Immature natural killer cell (primary cell): Measurements from ENCODE around the gene KIAA1549. TPM values are rescaled to one million over a fixed set of nuclear protein-coding genes. Genes with fewer than 3 reads are reported as not detected.

Experiments
- DNase-seq, 3 donors: peaks; one replicate each; pipeline ENCODE4 v3.0.0; 2022; ENCODE audit warnings: mixed read lengths in 1 of 3
- H3K27ac Mint-ChIP-seq, 6 donors: one replicate each; pipeline ENCODE4 v1.8.0; 2020; ENCODE audit warnings: mixed read lengths in 6 of 6, mild to moderate bottlenecking in 5 of 6, inconsistent platforms in 4 of 6, moderate library complexity in 3 of 6
- H3K27me3 Mint-ChIP-seq, 3 donors: one replicate each; pipeline ENCODE4 v1.8.0; 2020 to 2021; ENCODE audit warnings: low read depth in 3 of 3, mild to moderate bottlenecking in 3 of 3, mixed read lengths in 3 of 3, moderate library complexity in 3 of 3, inconsistent platforms in 1 of 3
- H3K36me3 Mint-ChIP-seq, 3 donors: one replicate each; pipeline ENCODE4 v1.8.0; 2020; ENCODE audit warnings: mixed read lengths in 3 of 3, inconsistent platforms in 2 of 3, mild to moderate bottlenecking in 2 of 3
- H3K4me1 Mint-ChIP-seq, 2 donors: one replicate each; pipeline ENCODE4 v1.8.0; 2020; ENCODE audit warnings: inconsistent platforms in 2 of 2, mild to moderate bottlenecking in 2 of 2, mixed read lengths in 2 of 2, moderate library complexity in 1 of 2
- H3K4me3 Mint-ChIP-seq, 5 donors: one replicate each; pipeline ENCODE4 v1.8.0; 2020; ENCODE audit warnings: mild to moderate bottlenecking in 5 of 5, mixed read lengths in 5 of 5, inconsistent platforms in 3 of 5, moderate library complexity in 3 of 5
- H3K9me3 Mint-ChIP-seq, 6 donors: one replicate each; pipeline ENCODE4 v1.8.0; 2020; ENCODE audit warnings: mild to moderate bottlenecking in 6 of 6, mixed read lengths in 6 of 6, inconsistent platforms in 4 of 6, moderate library complexity in 3 of 6
- polyA plus RNA-seq, 3 donors: library from polyadenylated mRNA; unstranded; fragments of 300-500 nt; fragmentation: Illumina TruSeq; gene quantifications; one replicate each; pipeline ENCODE4 v1.2.3, GENCODE V29; 2021

The KIAA1549 gene
- polyA plus RNA-seq, 3 donors from 2014 or later, result 0.04 TPM; not detected in 2

DNA sequence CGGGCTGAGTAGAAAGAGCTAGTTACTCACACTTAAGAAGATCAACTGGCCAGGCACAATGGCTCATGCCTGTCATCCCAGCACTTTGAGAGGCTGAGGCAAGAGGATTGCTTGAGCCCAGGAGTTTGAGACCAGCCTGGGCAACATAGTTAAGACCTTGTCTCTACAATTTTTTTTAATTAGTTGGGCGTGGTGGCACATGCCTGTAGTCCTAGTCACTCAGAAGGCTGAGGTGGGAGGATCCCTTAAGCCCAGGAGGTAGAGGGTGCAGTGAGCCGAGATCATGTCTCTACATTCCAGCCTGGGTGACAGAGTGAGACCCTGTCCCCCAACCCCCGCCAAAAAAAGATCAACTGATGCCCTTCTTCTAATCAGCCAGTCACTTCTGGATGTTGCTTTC lies 108.6 kb downstream of the KIAA1549 start:
- Mint-ChIP-seq H3K36me3 (peaks cover 0 to 4% (median 0%) of the 10 kb centered on the region in 3 donors), H3K27me3 (peaks cover 3 to 13% (median 4%) of the 10 kb centered on the region in 3 donors), H3K4me1 (peaks cover 12 to 15% of the 10 kb centered on the region in 2 donors), H3K9me3 (no peaks in the 10 kb centered on the region), H3K4me3 (no peak overlapping the region), H3K27ac (peak overlapping the region in 1 of 6 donors; percentile 41)
- DNase-seq, result no peak

DNA sequence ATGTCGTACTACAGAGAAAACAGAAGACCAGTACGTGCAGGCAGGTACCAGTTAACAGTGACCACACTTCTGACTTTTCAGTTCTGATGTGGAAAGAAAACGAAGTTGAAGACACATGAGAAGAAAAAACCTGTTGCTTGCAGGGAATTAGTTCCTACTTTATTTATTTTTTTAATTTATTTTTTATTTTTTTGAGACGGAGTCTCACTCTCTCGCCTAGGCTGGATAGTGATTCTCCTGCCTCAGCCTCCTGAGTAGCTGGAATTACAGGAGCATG lies 109.4 kb downstream of the KIAA1549 start:
- Mint-ChIP-seq H3K4me1 (peaks cover 12 to 15% of the 10 kb centered on the region in 2 donors), H3K27me3 (peaks cover 3 to 11% (median 4%) of the 10 kb centered on the region in 3 donors), H3K36me3 (peaks cover 0 to 4% (median 0%) of the 10 kb centered on the region in 3 donors), H3K4me3 (no peak overlapping the region), H3K9me3 (no peaks in the 10 kb centered on the region), H3K27ac (no peak overlapping the region)
- DNase-seq, result no peak

DNA sequence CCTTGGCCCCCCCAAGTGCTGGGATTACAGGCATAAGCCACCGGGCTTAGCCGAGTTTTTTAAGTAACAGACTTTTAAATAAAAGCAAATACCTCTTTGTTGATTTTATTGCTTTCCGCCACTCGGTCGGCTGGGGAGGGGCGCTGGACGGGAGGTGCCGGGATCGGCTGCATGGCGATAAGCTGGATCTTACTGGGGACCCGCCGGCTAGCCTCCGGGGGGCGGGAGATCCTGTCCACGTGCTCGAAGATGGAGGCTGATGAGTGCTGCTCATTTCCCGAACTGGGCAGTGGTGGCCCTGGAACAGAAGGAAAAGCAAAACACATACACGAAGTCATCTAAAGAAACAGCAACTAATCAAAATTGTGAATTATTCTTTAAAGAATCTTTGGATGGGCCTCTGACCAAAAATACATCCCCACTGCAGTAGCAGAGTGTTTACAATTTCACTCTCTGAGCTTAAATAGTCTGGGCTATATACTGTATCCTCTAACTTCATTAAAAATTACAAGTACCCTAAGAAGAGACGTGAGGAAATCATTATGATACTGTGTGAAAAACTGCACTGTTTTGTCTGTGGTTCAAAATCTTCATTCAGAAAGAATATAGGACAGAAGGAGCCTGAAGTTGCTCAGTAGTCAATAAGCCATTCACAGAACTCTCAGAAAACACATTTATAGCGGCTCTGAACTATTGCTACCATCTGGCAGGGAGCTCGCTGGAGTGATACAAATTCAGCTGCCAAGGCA lies 110.0 kb downstream of the KIAA1549 start:
- peaks cover 7 to 11% of the 10 kb centered on the region in 2 donors for H3K4me1 Mint-ChIP-seq
- H3K27me3 Mint-ChIP-seq, result peaks cover 3 to 13% (median 4%) of the 10 kb centered on the region in 3 donors
- no peak overlapping the region for H3K4me3 Mint-ChIP-seq
- H3K27ac Mint-ChIP-seq, result no peak overlapping the region
- peaks cover 0 to 4% (median 0%) of the 10 kb centered on the region in 3 donors for H3K36me3 Mint-ChIP-seq
- H3K9me3 Mint-ChIP-seq, result no peaks in the 10 kb centered on the region
- DNase-seq, result no peak

DNA sequence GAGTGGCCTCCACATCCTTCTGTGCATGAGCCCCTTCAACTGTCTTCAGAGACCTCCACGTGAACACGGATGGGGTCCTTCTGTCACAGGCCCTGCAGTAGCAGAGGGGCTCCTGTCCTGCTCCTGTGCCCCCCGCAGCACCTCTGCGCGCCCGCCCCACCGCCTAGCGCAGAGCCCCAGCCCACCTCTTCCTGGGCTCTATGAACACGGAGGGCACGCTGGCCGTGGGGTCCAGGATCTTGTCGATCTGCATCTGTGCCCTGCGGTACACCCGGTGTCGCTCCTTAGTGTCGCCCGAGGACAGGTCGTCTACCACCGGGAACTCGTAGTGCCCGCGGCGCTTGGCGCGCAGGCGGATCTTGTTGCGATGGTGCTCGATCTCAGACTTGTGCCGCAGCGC lies 111.8 kb downstream of the KIAA1549 start:
- Mint-ChIP-seq H3K9me3 (no peaks in the 10 kb centered on the region), H3K27ac (no peak overlapping the region), H3K27me3 (peaks cover 0 to 9% (median 4%) of the 10 kb centered on the region in 3 donors), H3K4me1 (no peaks in the 10 kb centered on the region), H3K4me3 (no peak overlapping the region), H3K36me3 (peaks cover 0 to 4% (median 0%) of the 10 kb centered on the region in 3 donors)
- no peak for DNase-seq

DNA sequence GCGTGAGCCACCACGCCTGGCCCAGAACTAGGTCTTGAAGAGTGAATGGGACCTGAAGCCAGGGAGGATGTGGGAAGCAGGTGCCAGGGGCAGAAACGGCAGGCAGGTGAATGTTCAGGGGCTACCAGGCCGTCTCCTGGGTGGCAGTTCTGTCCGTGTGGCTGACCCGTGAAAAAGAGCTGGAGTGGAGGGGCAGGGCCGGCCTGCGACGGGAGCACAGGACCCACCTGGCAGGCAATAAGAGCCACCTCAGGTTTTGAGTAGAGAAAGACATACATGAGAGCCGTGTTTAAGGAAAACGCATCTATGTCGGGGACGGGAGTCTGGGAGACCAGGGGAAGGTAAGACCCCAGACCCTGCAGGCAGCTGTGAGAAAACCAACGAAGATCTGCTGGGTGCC lies 112.5 kb downstream of the KIAA1549 start:
- Mint-ChIP-seq H3K4me1 (no peaks in the 10 kb centered on the region), H3K9me3 (no peaks in the 10 kb centered on the region), H3K4me3 (no peak overlapping the region), H3K36me3 (peaks cover 0 to 4% (median 0%) of the 10 kb centered on the region in 3 donors), H3K27me3 (peaks cover 0 to 9% (median 4%) of the 10 kb centered on the region in 3 donors), H3K27ac (no peak overlapping the region)
- DNase-seq, result no peak

DNA sequence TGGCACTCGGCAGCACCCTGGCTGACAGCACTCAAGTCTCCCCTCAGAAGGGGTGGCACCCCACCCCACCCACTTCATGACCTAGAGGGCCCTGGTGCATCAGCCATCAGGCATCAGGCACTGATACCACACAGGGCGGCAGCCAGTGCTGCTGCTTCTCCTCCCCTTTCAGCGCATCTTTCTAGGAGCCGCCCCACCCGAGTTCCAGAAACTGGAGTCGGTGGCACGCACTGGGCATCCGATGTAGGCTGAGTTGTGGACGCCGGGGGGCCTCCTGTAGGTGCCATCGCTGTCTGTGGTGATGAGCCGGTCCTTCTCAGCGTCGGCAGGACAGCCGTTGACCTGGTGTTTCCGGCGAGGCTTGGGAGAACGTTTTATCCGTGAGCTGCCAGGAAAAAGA lies 113.4 kb downstream of the KIAA1549 start:
- no peak overlapping the region for H3K4me3 Mint-ChIP-seq
- H3K9me3 Mint-ChIP-seq, result no peaks in the 10 kb centered on the region
- peaks cover 0 to 4% (median 0%) of the 10 kb centered on the region in 3 donors for H3K36me3 Mint-ChIP-seq
- peaks cover 0 to 9% (median 4%) of the 10 kb centered on the region in 3 donors for H3K27me3 Mint-ChIP-seq
- H3K4me1 Mint-ChIP-seq, result no peaks in the 10 kb centered on the region
- H3K27ac Mint-ChIP-seq, result no peak overlapping the region
- no peak for DNase-seq

DNA sequence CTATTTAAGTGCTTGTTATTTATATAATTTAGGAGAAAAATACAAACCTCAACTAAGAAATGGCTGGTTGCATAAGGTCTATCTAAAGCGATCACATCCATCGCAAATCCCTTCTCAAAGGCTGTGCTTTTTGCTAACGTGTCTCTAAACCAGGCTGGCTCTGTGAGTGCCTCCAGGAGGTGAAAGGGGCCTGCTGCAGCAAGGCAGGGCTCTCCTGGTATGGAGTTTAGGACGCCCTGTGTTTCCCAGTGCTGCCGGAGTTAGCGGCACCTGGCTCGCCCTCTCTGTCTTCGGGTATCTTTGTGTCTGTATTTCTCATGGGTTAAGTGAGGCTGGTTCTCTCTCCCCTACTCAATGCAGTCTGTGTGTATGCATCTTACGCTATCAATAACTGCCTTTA lies 114.8 kb downstream of the KIAA1549 start:
- H3K9me3 Mint-ChIP-seq, result no peaks in the 10 kb centered on the region
- no peak overlapping the region for H3K27ac Mint-ChIP-seq
- H3K4me1 Mint-ChIP-seq, result no peaks in the 10 kb centered on the region
- no peak overlapping the region for H3K4me3 Mint-ChIP-seq
- DNase-seq, result no peak
- peaks cover 0 to 6% (median 4%) of the 10 kb centered on the region in 3 donors for H3K27me3 Mint-ChIP-seq
- H3K36me3 Mint-ChIP-seq, result peaks cover 0 to 2% (median 0%) of the 10 kb centered on the region in 3 donors

DNA sequence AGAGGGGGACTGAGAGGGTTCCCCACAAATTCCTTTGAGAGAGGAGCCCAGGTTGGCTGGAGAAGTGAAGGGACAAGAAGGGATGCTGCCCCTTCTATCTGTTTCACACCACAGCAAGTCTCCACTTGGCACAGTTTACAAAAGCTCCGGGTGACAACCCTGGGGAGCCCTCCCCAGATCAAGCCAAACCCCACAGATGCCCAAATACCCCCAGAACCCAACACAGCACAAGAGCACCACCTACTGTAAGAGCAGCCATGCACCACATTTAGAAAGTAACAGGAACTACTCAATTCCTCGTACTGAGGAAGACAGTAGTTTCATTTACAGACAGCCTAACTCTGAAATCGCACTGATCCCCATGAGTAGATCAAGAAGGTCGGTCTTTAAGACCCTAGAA lies 115.3 kb downstream of the KIAA1549 start:
- H3K27ac Mint-ChIP-seq, result peak overlapping the region in 1 of 6 donors; percentile 61

DNA sequence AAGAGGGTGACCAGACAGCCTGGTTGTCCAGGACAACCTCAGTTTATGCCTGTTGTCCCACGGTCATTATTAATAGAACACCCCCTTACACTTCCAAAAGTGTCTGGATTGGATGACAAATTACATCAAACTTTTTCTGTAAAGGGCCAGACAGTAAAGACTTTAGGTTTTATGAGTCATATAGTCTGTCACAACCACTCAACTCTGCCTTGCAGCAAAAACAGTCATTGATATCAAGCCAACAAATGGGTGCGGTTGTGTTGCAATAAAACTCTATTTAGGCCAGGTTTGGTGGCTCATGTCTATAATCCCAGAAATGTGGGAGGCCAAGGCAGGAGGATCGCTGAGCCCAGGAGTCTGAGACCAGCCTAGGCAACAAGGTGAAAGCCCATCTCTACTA lies 116.5 kb downstream of the KIAA1549 start:
- no peaks in the 10 kb centered on the region for H3K36me3 Mint-ChIP-seq
- H3K9me3 Mint-ChIP-seq, result peaks cover 0 to under 1% (median 0%) of the 10 kb centered on the region in 6 donors
- H3K4me3 Mint-ChIP-seq, result no peak overlapping the region
- no peak for DNase-seq
- peaks cover 0 to 6% (median 4%) of the 10 kb centered on the region in 3 donors for H3K27me3 Mint-ChIP-seq
- no peaks in the 10 kb centered on the region for H3K4me1 Mint-ChIP-seq
- no peak overlapping the region for H3K27ac Mint-ChIP-seq

More for the DNA sequence above, 115.3 kb downstream of the KIAA1549 start:
- Mint-ChIP-seq H3K9me3 (no peaks in the 10 kb centered on the region), H3K36me3 (no peaks in the 10 kb centered on the region), H3K4me1 (no peaks in the 10 kb centered on the region), H3K27me3 (peaks cover 0 to 6% (median 4%) of the 10 kb centered on the region in 3 donors), H3K4me3 (no peak overlapping the region)
- peak in 1 of 3 donors; percentile 3 for DNase-seq

DNA sequence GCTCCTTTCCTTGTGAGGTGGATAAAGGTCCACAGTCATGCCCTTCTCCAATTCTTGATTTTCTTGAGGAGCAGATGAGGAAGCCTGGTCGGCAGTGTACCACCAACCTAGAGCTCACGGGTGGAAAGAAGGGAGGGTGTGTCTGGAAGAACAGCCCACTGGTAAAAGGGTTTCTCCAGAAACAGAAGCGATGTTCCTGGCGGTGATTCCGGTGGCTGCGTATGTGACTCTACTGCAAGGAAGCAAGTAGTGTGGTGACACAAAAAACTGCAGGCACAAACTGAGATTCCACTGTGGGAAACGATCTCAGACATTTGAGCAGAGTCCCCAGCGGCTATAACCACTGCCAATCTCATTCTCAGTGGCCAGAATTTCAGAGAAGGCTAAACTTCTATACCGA lies 117.3 kb downstream of the KIAA1549 start:
- DNase-seq, result no peak
- Mint-ChIP-seq H3K36me3 (no peaks in the 10 kb centered on the region), H3K4me3 (no peak overlapping the region), H3K9me3 (peaks cover 0 to 8% (median 0%) of the 10 kb centered on the region in 6 donors), H3K4me1 (no peaks in the 10 kb centered on the region), H3K27ac (no peak overlapping the region), H3K27me3 (peaks cover 0 to 6% (median 4%) of the 10 kb centered on the region in 3 donors)

DNA sequence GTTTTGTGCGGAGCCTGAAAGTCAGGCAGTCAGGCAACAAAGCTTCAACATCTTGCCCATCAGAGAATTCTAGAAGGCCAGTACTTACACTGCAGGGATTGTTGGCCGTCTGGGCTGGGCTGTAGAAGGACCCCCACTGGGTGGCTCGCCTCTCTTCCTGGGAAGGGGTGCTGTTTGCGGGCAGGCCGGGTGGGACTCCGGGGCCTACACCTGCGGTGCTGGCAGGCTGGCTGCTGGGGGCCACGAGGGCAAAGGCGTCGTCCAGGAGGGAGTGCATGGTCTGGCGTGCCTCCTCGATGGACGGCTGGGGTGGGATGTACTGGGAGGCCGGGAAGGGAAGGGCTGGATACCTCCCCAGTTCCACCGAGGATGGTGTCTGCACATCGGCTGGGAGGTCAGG lies 120.1 kb downstream of the KIAA1549 start:
- Mint-ChIP-seq H3K27me3 (peaks cover 0 to 5% (median 0%) of the 10 kb centered on the region in 3 donors), H3K36me3 (peaks cover 0 to 10% (median 3%) of the 10 kb centered on the region in 3 donors), H3K4me1 (no peaks in the 10 kb centered on the region), H3K9me3 (peaks cover 0 to 25% (median 7%) of the 10 kb centered on the region in 6 donors), H3K27ac (no peak overlapping the region), H3K4me3 (no peak overlapping the region)
- no peak for DNase-seq

DNA sequence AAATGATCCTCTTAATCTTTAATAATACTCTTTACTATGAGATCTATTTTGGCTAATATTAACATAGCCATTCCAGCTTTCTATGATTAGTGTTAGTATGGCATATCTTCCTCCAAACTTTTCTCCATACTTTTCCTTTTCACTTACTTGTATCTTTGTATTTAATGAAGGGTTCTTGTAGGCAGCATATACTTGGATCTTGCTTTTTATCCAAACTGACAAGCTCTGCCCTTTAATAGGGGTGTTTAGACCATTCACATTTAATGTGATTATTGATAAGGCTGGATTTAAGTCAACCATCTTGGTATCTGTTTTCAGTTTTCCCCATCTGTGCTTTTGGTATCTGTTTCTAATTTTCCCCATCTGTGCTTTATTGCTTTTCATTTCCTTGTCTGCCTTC lies 123.5 kb downstream of the KIAA1549 start:
- peaks cover 0 to 25% (median 8%) of the 10 kb centered on the region in 6 donors for H3K9me3 Mint-ChIP-seq

DNA sequence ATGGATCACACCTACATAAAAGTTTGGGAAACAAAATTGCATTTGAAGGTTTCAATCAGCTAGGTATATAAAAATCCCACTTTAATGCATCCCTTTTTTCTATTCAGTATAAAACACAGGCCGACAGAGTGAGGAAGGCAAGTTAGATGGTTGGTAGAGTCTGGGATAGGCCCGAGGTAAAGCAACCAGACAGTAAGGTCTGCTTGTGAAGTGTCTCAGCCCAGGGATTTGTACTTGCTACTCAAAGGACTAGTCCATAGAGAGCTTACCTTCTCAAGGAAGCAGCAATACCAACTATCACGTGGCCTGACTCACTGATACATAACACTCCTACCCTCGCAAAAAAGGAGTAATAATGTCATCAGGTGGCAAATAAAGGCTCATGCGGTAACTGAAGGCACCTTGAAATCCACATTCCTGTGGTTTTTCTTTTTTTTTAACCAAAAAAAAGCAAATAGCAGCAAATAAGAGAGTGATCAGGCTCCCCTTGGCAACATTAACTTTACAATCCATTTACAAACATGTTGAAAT lies 127.0 kb downstream of the KIAA1549 start:
- H3K27me3 Mint-ChIP-seq, result peaks cover 0 to 6% (median 4%) of the 10 kb centered on the region in 3 donors
- H3K27ac Mint-ChIP-seq, result no peak overlapping the region
- H3K9me3 Mint-ChIP-seq, result peaks cover 0 to 20% (median 7%) of the 10 kb centered on the region in 6 donors
- no peaks in the 10 kb centered on the region for H3K4me1 Mint-ChIP-seq
- H3K4me3 Mint-ChIP-seq, result no peak overlapping the region
- DNase-seq, result no peak
- peaks cover 0 to 10% (median 3%) of the 10 kb centered on the region in 3 donors for H3K36me3 Mint-ChIP-seq

More for the DNA sequence above, 123.5 kb downstream of the KIAA1549 start:
- H3K4me1 Mint-ChIP-seq, result no peaks in the 10 kb centered on the region
- H3K27me3 Mint-ChIP-seq, result peaks cover 0 to 5% (median 0%) of the 10 kb centered on the region in 3 donors
- H3K27ac Mint-ChIP-seq, result no peak overlapping the region
- DNase-seq, result no peak
- peaks cover 0 to 10% (median 3%) of the 10 kb centered on the region in 3 donors for H3K36me3 Mint-ChIP-seq
- no peak overlapping the region for H3K4me3 Mint-ChIP-seq

DNA sequence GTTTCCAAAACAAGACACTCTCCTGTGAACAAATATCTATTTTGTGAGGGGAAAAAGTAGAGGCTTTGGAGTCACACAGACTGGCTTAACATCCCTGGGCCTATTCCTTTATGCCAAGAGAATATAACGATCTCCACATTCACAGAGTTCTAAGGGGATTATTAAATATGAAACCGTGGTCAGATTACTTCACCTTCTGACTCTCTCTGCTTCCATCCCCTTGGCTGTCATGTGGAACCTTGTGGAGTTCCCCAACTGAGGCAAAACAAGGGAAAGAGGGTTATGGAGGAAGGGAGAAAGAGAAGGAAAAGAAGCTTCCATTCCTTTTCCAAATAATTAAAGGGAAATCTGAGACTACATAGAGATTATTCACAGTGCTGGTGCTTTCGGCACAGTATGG lies 127.7 kb downstream of the KIAA1549 start:
- Mint-ChIP-seq H3K27ac (no peak overlapping the region), H3K27me3 (peaks cover 0 to 6% (median 4%) of the 10 kb centered on the region in 3 donors), H3K9me3 (peaks cover 0 to 16% (median 6%) of the 10 kb centered on the region in 6 donors), H3K4me3 (no peak overlapping the region), H3K4me1 (no peaks in the 10 kb centered on the region), H3K36me3 (peaks cover 0 to 10% (median 3%) of the 10 kb centered on the region in 3 donors)
- DNase-seq, result no peak
